H1 (cell line): Measurements from ENCODE around the gene FSCN2. TPM values are rescaled to one million over a fixed set of nuclear protein-coding genes. Genes with fewer than 3 reads are reported as not detected.

Source experiments
- ASH2L ChIP-seq: fragments of 200-600, 300-600 bp; sonication (generic); IDR thresholded peaks from one replicate; pipeline ENCODE4 v1.7.1; 2017; ENCODE audit warnings: low read length
- HDAC6 ChIP-seq: IDR thresholded peaks from one replicate; pipeline ENCODE4 v1.7.1; 2012; ENCODE audit warnings: low read depth, mild to moderate bottlenecking, inconsistent platforms, low read length, moderate library complexity
- RAD21 ChIP-seq, 2 experiments: IDR thresholded peaks in 1 of 2; conservative IDR thresholded peaks in 1 of 2; 2 replicates each; pipeline ENCODE4 v1.6.1; 2011; ENCODE audit warnings: low read depth in 2 of 2, low read length in 2 of 2, improper control_type of control experiment in 1 of 2, inconsistent platforms in 1 of 2, mild to moderate bottlenecking in 1 of 2, moderate library complexity in 1 of 2
- polyA plus RNA-seq, 7 experiments: library from polyadenylated mRNA; depleted of rRNA in 3 of 7; stranded (reverse) in 5 of 7; unstranded in 2 of 7; fragments of >200 nt in 5 of 7; fragments of 200-250 nt in 2 of 7; gene quantifications; 1 replicate in 5 of 7; 2 replicates in 1 of 7; 4 replicates in 1 of 7; pipeline versions ENCODE4 v1.2.1 to v1.2.3, GENCODE V29; 2011 to 2013; ENCODE audit warnings: missing spikeins in 2 of 7, mixed read lengths in 2 of 7
- total RNA-seq: library from RNA; stranded (reverse); fragmentation: NEBNext Ultra II Directional; extraction: Animal tissue kit (Norgen Biotek cat#: 25700); gene quantifications from 2 replicates; pipeline ENCODE4 v1.2.1, GENCODE V29; 2021
- TF ChIP-seq, protein P1 (sequence below): IDR thresholded peaks from 2 replicates; pipeline ENCODE4 v1.6.1; 2012; ENCODE audit warnings: inconsistent platforms

The FSCN2 gene
- total and polyA plus RNA-seq, 2 of the 8 experiments (the other 6 are each of a cell fraction or from before 2014, with no cell fraction given): 0.18 to 0.30 TPM

DNA sequence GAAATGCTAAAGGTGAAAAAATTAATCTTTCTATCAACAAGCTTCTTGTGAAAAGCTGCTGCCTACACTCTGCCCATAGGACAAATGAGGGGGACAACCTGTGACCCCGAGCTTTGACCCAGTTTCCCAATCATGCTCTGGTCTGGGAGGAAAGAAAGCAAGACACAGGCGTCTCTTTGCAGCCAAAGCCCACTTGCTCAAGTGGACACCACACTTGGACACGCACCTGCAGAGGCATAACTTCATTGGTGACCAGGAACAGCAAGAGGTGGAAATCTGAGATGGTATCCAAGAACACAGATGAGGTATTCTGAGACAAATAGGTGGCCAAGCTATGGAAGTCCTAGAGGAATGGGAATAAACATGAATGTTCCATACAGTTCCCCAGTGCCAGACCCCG, 39.0 kb downstream of the FSCN2 start (continued):
- TF ChIP-seq, protein P1, sequence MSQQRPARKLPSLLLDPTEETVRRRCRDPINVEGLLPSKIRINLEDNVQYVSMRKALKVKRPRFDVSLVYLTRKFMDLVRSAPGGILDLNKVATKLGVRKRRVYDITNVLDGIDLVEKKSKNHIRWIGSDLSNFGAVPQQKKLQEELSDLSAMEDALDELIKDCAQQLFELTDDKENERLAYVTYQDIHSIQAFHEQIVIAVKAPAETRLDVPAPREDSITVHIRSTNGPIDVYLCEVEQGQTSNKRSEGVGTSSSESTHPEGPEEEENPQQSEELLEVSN: no peak
- no peak for TF ChIP-seq HDAC6
- no peak for TF ChIP-seq ASH2L
- no peak for TF ChIP-seq RAD21 (IDR thresholded peaks at IDR 0.05 in 1 of 2, conservative IDR thresholded peaks at IDR 0.05 in 1 of 2; ENCODE audit: low read depth in 2 of 2, low read length in 2 of 2)
